Raji (cell line): Measurements from ENCODE around the gene UBE2E2.

Experiments used
- POLR2A ChIP-seq: IDR thresholded peaks from 2 replicates; pipeline ENCODE4 v1.6.1; 2011; ENCODE audit warnings: low read depth, low read length, control low read depth; ENCODE audit not compliant: insufficient read depth

UBE2E2 gene

GRCh38 chr3:23271876-23272741, 69.0 kb downstream of the UBE2E2 start:
- no peak for TF ChIP-seq POLR2A

GRCh38 chr3:23272820-23273219, 69.7 kb downstream of the UBE2E2 start:
- TF ChIP-seq POLR2A: no peak

- TF ChIP-seq POLR2A: no peak
Measured at GRCh38 chr3:23275061-23275460, 71.9 kb downstream of the UBE2E2 start.

DNA sequence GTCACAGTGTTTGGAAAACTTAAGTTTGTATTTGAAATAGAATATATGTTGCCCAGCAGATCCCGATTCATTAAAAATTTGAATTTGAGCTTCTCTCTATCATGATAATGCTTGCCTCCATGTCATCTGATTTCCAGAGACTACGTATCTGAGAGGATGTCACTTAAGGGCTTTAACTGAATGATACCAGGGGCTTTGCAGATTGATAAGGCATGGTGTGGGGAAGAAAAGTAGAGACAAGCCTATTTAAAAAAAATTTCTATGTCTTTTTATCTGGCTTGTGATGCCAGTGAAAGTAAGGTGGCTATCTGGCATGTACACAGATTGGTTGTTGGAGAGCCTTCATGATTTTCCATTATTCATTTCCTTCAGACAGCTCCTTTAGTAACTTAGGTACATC, 72.7 kb downstream of the UBE2E2 start:
- no peak for TF ChIP-seq POLR2A

GRCh38 chr3:23276913-23277658, 74.0 kb downstream of the UBE2E2 start:
- TF ChIP-seq POLR2A: no peak

DNA sequence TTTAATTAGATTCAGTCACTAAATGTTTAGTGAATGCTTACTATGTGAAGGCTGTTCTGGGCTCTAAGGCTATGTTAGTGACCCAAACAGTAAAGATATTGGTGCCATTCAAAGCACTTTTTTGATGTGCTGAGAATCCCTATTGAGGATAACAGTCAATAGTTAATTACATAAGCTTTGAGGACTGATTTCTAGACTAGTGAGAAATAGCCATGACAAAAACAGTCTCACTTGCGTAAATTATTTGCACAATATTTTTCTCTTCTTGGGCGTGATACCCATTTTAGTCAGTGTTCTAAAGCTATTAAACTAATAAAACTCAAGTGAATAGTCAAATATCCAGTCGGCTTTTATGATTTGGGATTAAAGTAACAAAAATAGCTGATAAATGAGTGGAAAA, 74.6 kb downstream of the UBE2E2 start:
- no peak for TF ChIP-seq POLR2A

- TF ChIP-seq POLR2A: no peak
Measured at GRCh38 chr3:23283625-23284024, 80.5 kb downstream of the UBE2E2 start.

GRCh38 chr3:23288286-23288685, 85.2 kb downstream of the UBE2E2 start:
- no peak for TF ChIP-seq POLR2A

DNA sequence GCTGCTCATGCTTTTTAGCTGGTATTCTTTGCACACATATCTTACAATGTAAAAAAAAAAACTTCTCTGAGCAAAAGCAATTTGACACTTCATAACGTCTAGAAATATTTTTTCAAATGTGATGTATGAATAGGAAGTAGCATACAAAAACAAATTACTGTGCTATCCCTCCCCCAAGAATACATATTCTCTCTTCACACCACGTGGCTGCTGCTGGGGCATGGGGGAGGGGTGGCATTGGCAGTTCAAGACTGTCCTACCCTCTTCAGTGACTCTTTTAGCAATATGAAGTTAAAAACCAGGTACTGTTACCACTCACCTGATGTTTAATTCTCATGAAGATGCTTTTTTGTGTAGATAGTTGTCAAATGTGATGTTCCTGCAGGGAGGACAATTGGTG, 85.6 kb downstream of the UBE2E2 start:
- TF ChIP-seq POLR2A: no peak

- no peak for TF ChIP-seq POLR2A
Measured at GRCh38 chr3:23292432-23292831, 89.3 kb downstream of the UBE2E2 start.

GRCh38 chr3:23294770-23295387, 91.8 kb downstream of the UBE2E2 start:
- TF ChIP-seq POLR2A: no peak

DNA sequence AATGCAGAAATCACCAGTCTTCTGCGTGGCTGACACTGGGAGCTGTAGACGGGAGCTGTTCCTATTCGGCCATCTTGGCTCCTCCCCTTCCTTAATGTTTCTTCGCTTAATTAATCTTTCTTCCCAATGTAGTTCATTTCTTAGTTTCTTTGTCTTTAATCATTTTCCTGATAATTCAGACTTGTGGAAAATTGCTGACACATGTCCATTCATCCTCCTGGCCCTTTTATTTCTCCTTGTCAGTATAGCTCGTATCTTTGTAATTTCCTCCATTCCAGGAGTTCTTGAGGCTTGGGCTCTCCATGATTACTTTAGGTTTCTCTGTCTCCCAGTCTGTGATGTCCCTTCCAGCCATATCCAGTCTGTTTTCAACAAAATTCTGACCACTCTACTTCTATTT, 98.7 kb downstream of the UBE2E2 start:
- TF ChIP-seq POLR2A: no peak

GRCh38 chr3:23302271-23302670, 99.1 kb downstream of the UBE2E2 start:
- TF ChIP-seq POLR2A: no peak

DNA sequence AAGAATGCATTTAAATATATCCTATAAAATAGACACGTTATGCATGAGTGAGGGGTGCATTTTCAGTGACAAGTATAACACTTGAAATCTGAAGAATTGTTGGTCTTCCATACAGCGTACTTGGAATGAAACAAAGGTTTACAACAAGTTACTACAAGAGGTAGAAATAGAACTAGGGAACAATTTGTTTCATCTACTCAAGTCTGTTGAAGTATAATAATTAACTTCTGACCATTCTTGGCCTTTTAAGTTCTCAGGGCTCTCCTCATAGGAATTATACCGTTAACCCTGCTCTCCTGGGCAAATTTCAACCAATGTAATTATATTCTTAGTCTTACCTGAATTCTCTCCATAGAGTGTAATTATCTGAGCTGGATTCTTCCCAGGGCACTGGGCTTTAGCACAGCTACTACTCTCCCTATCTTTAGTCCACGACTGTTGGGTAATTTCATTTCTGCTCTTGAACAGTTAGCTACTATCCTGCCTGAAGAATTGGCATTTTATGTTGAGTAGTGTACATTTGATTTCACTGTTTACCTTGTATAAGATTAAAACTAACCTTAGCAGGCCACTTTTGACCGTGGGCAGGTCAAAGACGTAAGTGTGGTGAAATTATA, 100.6 kb downstream of the UBE2E2 start:
- TF ChIP-seq POLR2A: no peak

DNA sequence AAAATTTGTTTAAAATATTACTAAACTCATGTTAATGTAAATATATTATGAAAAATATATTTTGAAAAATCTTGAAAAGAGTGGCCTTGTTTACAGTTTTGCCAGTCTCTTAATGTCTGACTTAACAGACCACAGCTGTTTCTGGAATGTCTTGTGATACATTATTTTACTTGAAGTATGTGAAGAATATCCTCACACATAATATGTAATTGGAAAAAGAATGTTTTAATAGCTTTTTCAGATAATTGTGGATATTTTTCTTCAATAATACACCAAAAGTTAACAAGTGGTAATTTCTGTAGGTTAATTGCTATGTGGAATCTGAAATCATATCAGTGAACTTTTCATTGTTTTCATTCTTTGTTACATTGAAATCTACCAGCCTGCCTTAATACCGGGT, 101.3 kb downstream of the UBE2E2 start:
- no peak for TF ChIP-seq POLR2A

- TF ChIP-seq POLR2A: no peak
Measured at GRCh38 chr3:23308986-23309625, 106.0 kb downstream of the UBE2E2 start.

DNA sequence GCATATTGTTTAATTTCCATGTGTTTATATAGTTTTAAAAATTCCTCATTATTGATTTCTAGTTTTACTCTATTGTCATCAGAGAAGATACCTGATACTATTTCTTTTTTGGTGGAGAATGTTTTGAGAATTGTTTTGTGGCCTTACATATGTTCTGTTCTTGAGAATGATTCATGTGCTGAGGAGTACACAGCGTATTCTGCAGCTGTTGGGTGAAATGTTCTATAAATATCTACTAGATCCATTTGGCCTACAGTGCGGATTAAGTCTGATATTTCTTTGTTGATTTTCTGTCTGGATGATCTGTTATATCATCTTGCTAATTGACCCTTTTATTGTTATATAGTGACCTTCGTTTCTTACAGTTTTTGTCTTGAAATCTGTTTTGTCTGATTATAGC, 109.7 kb downstream of the UBE2E2 start:
- TF ChIP-seq POLR2A: no peak
